ENCODE data around the gene PON3. TPM values are rescaled to one million over a fixed set of nuclear protein-coding genes. Genes with fewer than 3 reads are reported as not detected.

Gene PON3
- total RNA-seq, 1 experiment from 2014 or later = not detected

GRCh38 chr7:95411036-95411435 is 14.9 kb upstream of the PON3 start:
- no peak overlapping the region for H2BK12ac ChIP-seq (ENCODE audit: insufficient read length, low read depth, low read length)
- H4K91ac ChIP-seq (ENCODE audit: insufficient read length, low read depth, low read length) = no peak overlapping the region
- H3K18ac ChIP-seq (ENCODE audit: insufficient read length, low read depth, low read length) = no peak overlapping the region
- H4K8ac ChIP-seq (replicated peaks; ENCODE audit: insufficient read length, low read depth, low read length) = no peak overlapping the region
- TF ChIP-seq CTCF (conservative IDR thresholded peaks at IDR 0.05) = no peak
- Mint-ChIP-seq H3K4me1 (peaks cover 8 to 9% of the 10 kb centered on the region in 2 experiments), H3K4me3 (no peak overlapping the region), H3K27me3 (ENCODE audit: low read depth) (no peaks in the 10 kb centered on the region), H3K9me3 (no peaks in the 10 kb centered on the region), H3K27ac (no peak overlapping the region), H3K36me3 (ENCODE audit: insufficient read depth in 1 of 3, low read depth in 3 of 3) (peaks cover 0 to 30% (median 19%) of the 10 kb centered on the region in 3 experiments; a peak in 5 of 7 replicates)
- H2BK120ac ChIP-seq (ENCODE audit: low read depth, low read length, poor library complexity, severe bottlenecking) = no peak overlapping the region
- H2BK20ac ChIP-seq (ENCODE audit: low read depth, low read length, poor library complexity, severe bottlenecking) = no peak overlapping the region
- H3K79me1 ChIP-seq (ENCODE audit: insufficient read depth, low read depth, low read length, poor library complexity, severe bottlenecking) = no peaks in the 10 kb centered on the region
- no peaks in the 10 kb centered on the region for H3K27me3 ChIP-seq (ENCODE audit: insufficient read depth, low read length)
- no peak overlapping the region for H3K4ac ChIP-seq (ENCODE audit: low read depth, low read length)
- no peak overlapping the region for H2AK5ac ChIP-seq (ENCODE audit: insufficient read length, low read length)
- H3K23me2 ChIP-seq (ENCODE audit: insufficient read length, low read depth, low read length, poor library complexity, severe bottlenecking) = no peaks in the 10 kb centered on the region
- no peaks in the 10 kb centered on the region for H3K4me1 ChIP-seq (ENCODE audit: insufficient read depth, low read length)
- no peak overlapping the region for H2BK5ac ChIP-seq (ENCODE audit: insufficient read length, low read length)
- no peak overlapping the region for H3K14ac ChIP-seq (ENCODE audit: insufficient read depth, low read length)
- H2AFZ ChIP-seq (ENCODE audit: low read length) = no peak overlapping the region
- no peak overlapping the region for H3T11ph ChIP-seq (ENCODE audit: low read length)
- no peaks in the 10 kb centered on the region for H4K20me1 ChIP-seq (ENCODE audit: control insufficient read depth, insufficient read depth, insufficient read length)
- no peaks in the 10 kb centered on the region for H3K79me2 ChIP-seq (ENCODE audit: insufficient read depth, low read length)
- H3K56ac ChIP-seq (ENCODE audit: insufficient read length, low read depth, low read length) = no peak overlapping the region
- no CpG with 5 or more reads among the region's 3 CpGs for WGBS (ENCODE audit: extremely low coverage, insufficient read length, low lambda C conversion rate)
- no peak for DNase-seq
- H3K9ac ChIP-seq (ENCODE audit: extremely low read depth, insufficient read length, low read length) = no peak overlapping the region
- H3K23ac ChIP-seq (ENCODE audit: insufficient read length, low read depth, low read length) = no peak overlapping the region
- no peak overlapping the region for H3K4me2 ChIP-seq (ENCODE audit: insufficient read depth, insufficient read length, low read length)
- no peaks in the 10 kb centered on the region for H3K9me3 ChIP-seq (ENCODE audit: control insufficient read depth, low read depth, low read length)
- H2BK15ac ChIP-seq (ENCODE audit: low read depth, low read length) = no peak overlapping the region
- H3K27ac ChIP-seq (ENCODE audit: insufficient read length, low read depth, low read length) = no peak overlapping the region
- no peak overlapping the region for H4K5ac ChIP-seq (ENCODE audit: insufficient read length, low read depth, low read length)
